Astrocyte of the cerebellum (primary cell): ENCODE data around the gene TK1.

Experiments used
- DNase-seq: peaks from one replicate; pipeline ENCODE4 v3.0.0-alpha.2; 2011; ENCODE audit warnings: low read depth
- H3K4me3 ChIP-seq: 2 replicates; pipeline ENCODE4 v1.5.1; 2011; ENCODE audit warnings: mild to moderate bottlenecking, low read depth, low read length, moderate library complexity
- CTCF ChIP-seq: IDR thresholded peaks from 2 replicates; pipeline ENCODE4 v1.5.1; 2012; ENCODE audit warnings: low read length, low read depth, moderate library complexity, mild to moderate bottlenecking; ENCODE audit errors: missing control alignments
- in situ Hi-C: cut with HindIII; loops from 2 replicates; pipeline ENCODE4 v1.10.0; 2017; ENCODE audit warnings: low sequenced_read_pairs

The TK1 gene

GRCh38 chr17:78219396-78220150, 32.7 kb upstream of the TK1 start:
- no peak for DNase-seq
- TF ChIP-seq CTCF: no peak
- H3K4me3 ChIP-seq: no peak overlapping the region
- in situ Hi-C loops: no loop called here

GRCh38 chr17:78214706-78215061, 27.8 kb upstream of the TK1 start:
- TF ChIP-seq CTCF: no peak
- peak overlapping the region; percentile 72 for H3K4me3 ChIP-seq
- in situ Hi-C loops: no loop called here
- no peak for DNase-seq

DNA sequence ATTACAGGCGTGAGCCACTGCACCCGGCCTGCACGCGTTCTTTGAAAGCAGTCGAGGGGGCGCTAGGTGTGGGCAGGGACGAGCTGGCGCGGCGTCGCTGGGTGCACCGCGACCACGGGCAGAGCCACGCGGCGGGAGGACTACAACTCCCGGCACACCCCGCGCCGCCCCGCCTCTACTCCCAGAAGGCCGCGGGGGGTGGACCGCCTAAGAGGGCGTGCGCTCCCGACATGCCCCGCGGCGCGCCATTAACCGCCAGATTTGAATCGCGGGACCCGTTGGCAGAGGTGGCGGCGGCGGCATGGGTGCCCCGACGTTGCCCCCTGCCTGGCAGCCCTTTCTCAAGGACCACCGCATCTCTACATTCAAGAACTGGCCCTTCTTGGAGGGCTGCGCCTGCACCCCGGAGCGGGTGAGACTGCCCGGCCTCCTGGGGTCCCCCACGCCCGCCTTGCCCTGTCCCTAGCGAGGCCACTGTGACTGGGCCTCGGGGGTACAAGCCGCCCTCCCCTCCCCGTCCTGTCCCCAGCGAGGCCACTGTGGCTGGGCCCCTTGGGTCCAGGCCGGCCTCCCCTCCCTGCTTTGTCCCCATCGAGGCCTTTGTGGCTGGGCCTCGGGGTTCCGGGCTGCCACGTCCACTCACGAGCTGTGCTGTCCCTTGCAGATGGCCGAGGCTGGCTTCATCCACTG, 27.3 kb upstream of the TK1 start, which contains the start of gene BIRC5:
BIRC5 (plus strand) TSS at position 238 of the 690 bp plus-strand sequence; CDS start at position 302, 64 bp downstream.
- TF ChIP-seq CTCF: no peak
- in situ Hi-C loops: no loop called here
- peak; percentile 39 for DNase-seq
- peak within 1 kb of the TSS; percentile 72 for H3K4me3 ChIP-seq

DNA sequence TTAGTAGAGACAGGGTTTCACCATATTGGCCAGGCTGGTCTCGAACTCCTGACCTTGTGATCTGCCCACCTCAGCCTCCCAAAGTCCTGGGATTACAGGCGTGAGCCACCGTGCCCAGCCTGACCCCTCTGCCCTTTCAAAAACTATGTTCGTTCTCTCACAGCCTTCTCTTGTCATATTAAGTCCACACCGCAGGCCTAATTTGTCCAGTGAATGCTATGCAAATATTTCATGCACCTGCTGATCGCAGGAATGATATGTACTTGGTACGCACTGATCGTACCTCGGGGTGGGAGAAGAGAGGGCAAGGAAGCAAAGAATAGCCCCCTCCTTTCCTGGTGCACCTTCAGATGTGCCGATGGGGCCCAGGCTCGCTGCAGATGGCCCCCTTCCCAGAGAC, 24.2 kb upstream of the TK1 start:
- no peak for TF ChIP-seq CTCF
- in situ Hi-C loops: no loop called here
- no peak for DNase-seq
- no peak overlapping the region for H3K4me3 ChIP-seq

DNA sequence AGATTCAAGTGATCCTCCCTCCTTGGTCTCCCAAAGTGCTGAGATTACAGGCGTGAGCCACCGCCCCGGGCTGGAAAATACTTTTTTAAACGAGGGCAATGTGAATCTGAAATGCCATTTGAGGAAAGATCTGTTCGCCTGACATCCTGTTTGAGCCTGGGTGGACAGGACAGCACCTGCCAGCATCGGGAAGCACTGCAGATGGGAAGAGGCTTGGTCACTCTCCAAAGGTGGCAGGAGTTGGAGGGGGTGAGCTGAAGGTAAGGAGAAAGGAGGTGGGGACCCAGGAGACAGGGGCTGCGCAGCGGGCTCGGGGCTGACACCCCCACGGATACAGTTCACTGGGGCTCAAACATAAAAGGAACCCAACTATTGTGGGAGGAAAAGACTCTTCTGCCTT, 23.3 kb upstream of the TK1 start:
- no peak for DNase-seq

DNA sequence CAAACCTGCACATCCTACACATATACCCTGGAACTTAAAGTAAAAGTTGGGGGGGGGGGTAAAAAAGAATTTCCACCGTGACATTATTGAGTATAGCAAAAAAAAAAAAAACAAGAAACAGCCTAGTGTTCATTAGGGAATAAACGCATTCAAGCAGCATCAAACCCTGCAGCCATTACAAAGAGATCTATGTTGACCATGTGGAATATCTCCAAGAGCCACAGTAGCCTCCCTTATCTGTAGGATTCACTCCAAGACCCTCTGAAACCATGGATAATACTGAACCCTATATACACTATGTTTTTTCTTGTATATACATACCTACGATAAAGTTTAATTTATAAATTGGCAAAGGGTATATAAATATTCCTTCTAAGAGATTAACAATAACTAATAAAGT, 21.6 kb upstream of the TK1 start:
- no peak for DNase-seq
- in situ Hi-C loops: no loop called here
- TF ChIP-seq CTCF: no peak
- no peak overlapping the region for H3K4me3 ChIP-seq

More for the DNA sequence above, 23.3 kb upstream of the TK1 start:
- in situ Hi-C loops: no loop called here
- TF ChIP-seq CTCF: no peak
- H3K4me3 ChIP-seq: no peak overlapping the region
